A673 (cell line): Measurements from ENCODE around the gene GAB1. TPM values are rescaled to one million over a fixed set of nuclear protein-coding genes. Genes with fewer than 3 reads are reported as not detected.

Source experiments
- BruUV-seq: library from RNA; stranded (reverse); fragments of 400-500 nt; replicated peaks from 2 replicates; lab custom pipeline; 2021; lab: Mats Ljungman, UMichigan
- CTCF ChIA-PET: fragments of 300-600 bp; sonication (Branson Sonifier 250); formaldehyde crosslinking; loops from one replicate; lab custom pipeline; 2022; ENCODE audit warnings: antibody characterized with exemption; lab: Charles Lee
- POLR2A ChIA-PET: fragments of 300-600 bp; sonication (Branson Sonifier 250); formaldehyde crosslinking; loops from one replicate; lab custom pipeline; 2022; ENCODE audit warnings: antibody characterized with exemption; ENCODE audit not compliant: low non-redundant PET; lab: Charles Lee
- DNase-seq: peaks from one replicate; pipeline ENCODE4 v3.0.0-alpha.2; 2015; ENCODE audit warnings: low spot score
- H3K27ac ChIP-seq: fragments of 200-600 bp; sonication (generic); 2 replicates; pipeline ENCODE4 v1.5.1; 2016; ENCODE audit warnings: mixed run types, low read depth, mild to moderate bottlenecking, mixed read lengths, antibody characterized with exemption, low read length; ENCODE audit not compliant: poor library complexity, severe bottlenecking
- H3K27me3 ChIP-seq: fragments of 200-600 bp; sonication (generic); replicated peaks from 2 replicates; pipeline ENCODE4 v1.6.1; 2017; ENCODE audit warnings: mixed run types, low read depth, mild to moderate bottlenecking, mixed read lengths, antibody characterized with exemption, low read length; ENCODE audit not compliant: insufficient read depth, poor library complexity
- H3K36me3 ChIP-seq: fragments of 200-600 bp; sonication (generic); 2 replicates; pipeline ENCODE4 v1.6.1; 2016; ENCODE audit warnings: mixed run types, mild to moderate bottlenecking, mixed read lengths, antibody characterized with exemption, low read length; ENCODE audit not compliant: insufficient read depth, poor library complexity, severe bottlenecking
- H3K4me1 ChIP-seq: fragments of 200-600 bp; sonication (generic); 2 replicates; pipeline ENCODE4 v1.6.1; 2017; ENCODE audit warnings: mixed run types, mild to moderate bottlenecking, mixed read lengths, antibody characterized with exemption, low read length; ENCODE audit not compliant: insufficient read depth, poor library complexity, severe bottlenecking
- H3K4me3 ChIP-seq: fragments of 200-600 bp; sonication (generic); 2 replicates; pipeline ENCODE4 v1.5.1; 2016; ENCODE audit warnings: low read depth, mixed run types, mild to moderate bottlenecking, mixed read lengths, low read length; ENCODE audit not compliant: poor library complexity, severe bottlenecking
- H3K9me3 ChIP-seq: fragments of 200-600 bp; sonication (generic); 2 replicates; pipeline ENCODE4 v1.6.1; 2016; ENCODE audit warnings: mixed run types, low read depth, mild to moderate bottlenecking, mixed read lengths, antibody characterized with exemption, low read length; ENCODE audit not compliant: poor library complexity, severe bottlenecking
- EZH2 ChIP-seq: fragments of 200-600 bp; sonication (generic); IDR thresholded peaks from 2 replicates; pipeline ENCODE4 v1.6.1; 2017; ENCODE audit warnings: borderline replicate concordance, low read depth, mild to moderate bottlenecking, mixed read lengths, antibody characterized with exemption, low read length; ENCODE audit not compliant: poor library complexity, severe bottlenecking
- intact Hi-C: fragments of 100-400 bp; cut with micrococcal nuclease; formaldehyde crosslinking; loops from one replicate; pipeline ENCODE4 v1.10.0; 2022; ENCODE audit not compliant: unreplicated experiment
- total RNA-seq: library from RNA; stranded (reverse); gene quantifications from 2 replicates; pipeline ENCODE4 v1.2.3, GENCODE V29; 2021
- TF ChIP-seq, protein P1 (sequence below): fragments of 300-800, 200-600 bp; sonication (generic); conservative IDR thresholded peaks from 2 replicates; pipeline ENCODE4 v1.5.1; 2017; ENCODE audit warnings: low read depth, mild to moderate bottlenecking, antibody characterized with exemption, low read length, moderate library complexity, mixed read lengths

GAB1 gene
- total RNA-seq, 1 experiment from 2014 or later, result 27.6 TPM

DNA sequence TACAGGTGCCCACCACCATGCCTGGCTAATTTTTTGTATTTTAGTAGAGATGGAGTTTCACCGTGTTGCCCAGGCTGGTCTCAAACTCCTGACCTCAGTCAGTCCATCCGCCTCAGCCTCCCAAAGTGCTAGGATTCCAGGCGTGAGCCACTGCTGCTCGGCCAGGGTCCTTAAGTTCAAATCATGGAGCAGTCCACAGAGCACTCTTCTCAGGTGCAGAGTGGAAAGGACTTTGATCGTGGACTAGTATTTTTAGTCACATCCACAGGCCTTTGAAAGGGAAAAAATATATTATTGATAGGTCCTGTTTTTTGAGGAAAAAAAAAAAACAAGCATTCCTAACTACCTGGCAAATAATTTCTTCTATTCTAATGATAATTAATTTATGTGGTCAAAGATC lies 31.2 kb downstream of the GAB1 start:
- no TSS peak for BruUV-seq
- H3K4me3 ChIP-seq, result no peak overlapping the region
- DNase-seq, result no peak
- no peak overlapping the region for H3K27ac ChIP-seq
- H3K9me3 ChIP-seq, result no peaks in the 10 kb centered on the region
- peaks cover 4% of the 10 kb centered on the region for H3K4me1 ChIP-seq
- H3K27me3 ChIP-seq, result no peaks in the 10 kb centered on the region
- TF ChIP-seq, protein P1, sequence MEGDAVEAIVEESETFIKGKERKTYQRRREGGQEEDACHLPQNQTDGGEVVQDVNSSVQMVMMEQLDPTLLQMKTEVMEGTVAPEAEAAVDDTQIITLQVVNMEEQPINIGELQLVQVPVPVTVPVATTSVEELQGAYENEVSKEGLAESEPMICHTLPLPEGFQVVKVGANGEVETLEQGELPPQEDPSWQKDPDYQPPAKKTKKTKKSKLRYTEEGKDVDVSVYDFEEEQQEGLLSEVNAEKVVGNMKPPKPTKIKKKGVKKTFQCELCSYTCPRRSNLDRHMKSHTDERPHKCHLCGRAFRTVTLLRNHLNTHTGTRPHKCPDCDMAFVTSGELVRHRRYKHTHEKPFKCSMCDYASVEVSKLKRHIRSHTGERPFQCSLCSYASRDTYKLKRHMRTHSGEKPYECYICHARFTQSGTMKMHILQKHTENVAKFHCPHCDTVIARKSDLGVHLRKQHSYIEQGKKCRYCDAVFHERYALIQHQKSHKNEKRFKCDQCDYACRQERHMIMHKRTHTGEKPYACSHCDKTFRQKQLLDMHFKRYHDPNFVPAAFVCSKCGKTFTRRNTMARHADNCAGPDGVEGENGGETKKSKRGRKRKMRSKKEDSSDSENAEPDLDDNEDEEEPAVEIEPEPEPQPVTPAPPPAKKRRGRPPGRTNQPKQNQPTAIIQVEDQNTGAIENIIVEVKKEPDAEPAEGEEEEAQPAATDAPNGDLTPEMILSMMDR, result no peak
- intact Hi-C loops, result no loop called here
- ChIA-PET POLR2A (no interaction called here), CTCF (no interaction called here)
- no peaks in the 10 kb centered on the region for H3K36me3 ChIP-seq

DNA sequence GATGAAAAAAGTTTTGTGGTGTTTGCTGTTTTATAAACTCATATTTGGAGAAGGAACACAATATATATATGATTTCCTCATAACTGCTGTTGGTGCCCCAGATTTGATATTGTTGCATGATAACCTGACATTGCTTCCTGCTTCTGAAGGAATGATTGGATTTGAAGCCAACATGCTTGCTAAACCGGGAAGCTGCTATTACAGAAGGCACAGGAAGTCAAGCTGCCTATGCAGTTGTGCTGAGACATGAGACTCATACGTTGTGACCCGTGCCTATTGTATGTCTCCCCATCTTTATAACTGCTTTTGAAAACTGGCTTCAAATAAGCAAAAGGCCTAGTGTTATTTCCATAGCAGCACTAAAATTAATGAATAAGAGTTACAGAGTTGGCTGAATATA lies 32.9 kb downstream of the GAB1 start:
- no peaks in the 10 kb centered on the region for H3K9me3 ChIP-seq
- CTCF ChIA-PET, result no interaction called here
- H3K27ac ChIP-seq, result no peak overlapping the region
- intact Hi-C loops, result no loop called here
- DNase-seq, result no peak
- H3K4me3 ChIP-seq, result no peak overlapping the region
- no peaks in the 10 kb centered on the region for H3K27me3 ChIP-seq
- H3K4me1 ChIP-seq, result no peaks in the 10 kb centered on the region
- POLR2A ChIA-PET, result no interaction called here
- TF ChIP-seq, protein P1, result no peak
- no peak for TF ChIP-seq EZH2
- BruUV-seq, result no TSS peak
- no peaks in the 10 kb centered on the region for H3K36me3 ChIP-seq

DNA sequence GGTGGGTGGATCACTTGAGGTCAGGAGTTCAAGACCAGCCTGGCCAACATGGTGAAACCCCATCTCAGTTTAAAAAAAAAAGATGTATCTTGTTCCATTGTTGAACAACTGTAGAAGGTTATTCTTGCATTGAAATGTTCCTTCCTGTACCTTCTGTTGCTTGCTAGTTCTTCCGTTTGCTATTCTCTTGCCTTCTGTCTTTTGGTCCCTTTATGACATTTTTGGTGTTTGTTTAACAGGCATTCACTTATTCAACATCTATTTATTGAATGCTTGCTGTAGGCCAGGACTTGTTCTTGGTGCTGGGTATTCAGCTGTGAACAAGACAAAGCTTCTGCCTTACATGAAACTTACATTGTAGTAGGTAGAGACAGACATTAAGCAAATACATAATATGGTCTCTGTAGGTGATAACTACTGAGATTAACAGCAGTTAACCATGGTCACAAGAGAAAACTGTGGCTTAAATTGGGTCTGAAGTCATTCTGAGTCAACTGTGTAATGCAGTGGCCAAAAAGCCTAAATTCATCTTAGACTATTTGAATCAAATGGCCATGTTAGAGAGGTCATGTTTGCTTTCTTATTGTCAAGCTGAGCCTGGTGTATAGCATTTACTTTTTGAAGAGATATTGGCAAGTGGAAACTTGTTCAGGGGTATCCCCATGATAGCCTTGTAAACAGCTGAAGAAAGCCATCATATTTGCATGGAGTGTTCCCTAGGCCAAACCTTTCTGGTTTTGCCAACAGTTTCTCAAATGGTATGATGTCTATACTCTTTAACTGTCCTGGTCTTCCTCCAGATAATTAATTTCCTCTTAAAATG lies 35.6 kb downstream of the GAB1 start:
- no peak overlapping the region for H3K4me3 ChIP-seq
- ChIA-PET CTCF (no interaction called here), POLR2A (no interaction called here)
- no peaks in the 10 kb centered on the region for H3K36me3 ChIP-seq
- H3K4me1 ChIP-seq, result peaks cover 16% of the 10 kb centered on the region
- no peak for DNase-seq
- no peak overlapping the region for H3K27ac ChIP-seq
- intact Hi-C loops, result no loop called here
- no TSS peak for BruUV-seq
- H3K9me3 ChIP-seq, result no peaks in the 10 kb centered on the region
- no peaks in the 10 kb centered on the region for H3K27me3 ChIP-seq
- TF ChIP-seq, protein P1, result no peak
- no peak for TF ChIP-seq EZH2
